ENCODE measurements around the gene CCDC172. TPM values are rescaled to one million over a fixed set of nuclear protein-coding genes. Genes with fewer than 3 reads are reported as not detected.

CCDC172 gene
- total RNA-seq, 1 experiment from 2014 or later: not detected

- DNase-seq (ENCODE audit: low read depth): no peak
These were observed 105.2 kb downstream of the CCDC172 start for GRCh38 chr10:116429288-116429977.

Other genes with a start within 250 kb of the CCDC172 start
- 32.2 and 49.4 TPM in 2 replicates for gene GFRA1, start 51.2 kb upstream of the CCDC172 start, total RNA-seq (2014; rRNA removed; shearing (Covaris generic))
- not detected in 2 replicates for gene PNLIPRP3, start 103.4 kb downstream of the CCDC172 start, total RNA-seq (2014; rRNA removed; shearing (Covaris generic))
- not detected in 2 replicates for gene PNLIP, start 221.5 kb downstream of the CCDC172 start, total RNA-seq (2014; rRNA removed; shearing (Covaris generic))

Data from M059J (cell line).